T-helper 2 cell treated with Interferon-gamma antibody and Interleukin-4, amounts not matched to agents 5 μg/mL and 100 μg/mL, for 36 hours (primary cell): ENCODE results near the gene ACOT7.

Experiments
- DNase-seq: peaks from one replicate; pipeline ENCODE4 v3.0.0; 2021; ENCODE audit warnings: low spot score
- H3K27ac Mint-ChIP-seq: one replicate; pipeline ENCODE4 v1.8.0; 2021; ENCODE audit warnings: mild to moderate bottlenecking, mixed read lengths
- H3K27me3 Mint-ChIP-seq: one replicate; pipeline ENCODE4 v1.8.0; 2021; ENCODE audit warnings: low read depth, mixed read lengths
- H3K36me3 Mint-ChIP-seq: one replicate; pipeline ENCODE4 v1.8.0; 2021; ENCODE audit warnings: low read depth, mixed read lengths
- H3K4me1 Mint-ChIP-seq: one replicate; pipeline ENCODE4 v1.8.0; 2021; ENCODE audit warnings: low read depth, mixed read lengths
- H3K4me3 Mint-ChIP-seq: one replicate; pipeline ENCODE4 v1.8.0; 2022; ENCODE audit warnings: mild to moderate bottlenecking, moderate library complexity, mixed read lengths
- H3K9me3 Mint-ChIP-seq: one replicate; pipeline ENCODE4 v1.8.0; 2021; ENCODE audit warnings: mixed read lengths

The ACOT7 gene

GRCh38 chr1:6299557-6300165 lies 93.9 kb downstream of the ACOT7 start:
- H3K9me3 Mint-ChIP-seq = no peaks in the 10 kb centered on the region
- no peaks in the 10 kb centered on the region for H3K4me1 Mint-ChIP-seq
- DNase-seq = no peak
- H3K27me3 Mint-ChIP-seq = no peaks in the 10 kb centered on the region
- H3K4me3 Mint-ChIP-seq = no peak overlapping the region
- peaks cover 1% of the 10 kb centered on the region for H3K36me3 Mint-ChIP-seq
- H3K27ac Mint-ChIP-seq = no peak overlapping the region

DNA sequence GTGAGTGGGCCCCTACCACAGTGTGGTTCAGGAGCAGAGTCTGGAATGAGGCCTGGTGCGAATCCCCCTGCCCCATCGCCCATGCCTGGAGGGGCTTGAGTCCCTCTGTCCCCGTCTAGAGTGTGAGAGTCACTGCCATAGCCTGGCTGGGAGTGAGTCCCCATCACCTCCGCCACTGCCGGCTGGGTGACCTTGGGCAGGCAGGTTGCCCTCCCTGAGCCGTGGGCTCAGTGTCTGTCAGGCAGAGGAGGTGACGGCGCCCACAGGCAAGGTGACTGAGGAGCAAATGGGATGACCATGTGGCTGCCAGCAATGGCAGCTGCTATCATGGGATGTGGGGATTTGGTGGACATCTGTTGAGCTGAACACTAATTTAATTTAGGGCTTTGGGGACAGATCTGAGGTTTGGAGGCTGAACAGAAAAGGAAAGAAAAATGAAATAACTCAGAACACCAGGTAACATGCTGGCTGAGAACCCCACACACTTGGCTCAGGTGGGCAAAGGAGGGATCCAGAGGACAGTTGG lies 94.6 kb downstream of the ACOT7 start:
- Mint-ChIP-seq H3K9me3 (no peaks in the 10 kb centered on the region), H3K4me3 (no peak overlapping the region), H3K27ac (no peak overlapping the region), H3K36me3 (peaks cover 5% of the 10 kb centered on the region), H3K27me3 (no peaks in the 10 kb centered on the region), H3K4me1 (no peaks in the 10 kb centered on the region)
- DNase-seq = no peak

DNA sequence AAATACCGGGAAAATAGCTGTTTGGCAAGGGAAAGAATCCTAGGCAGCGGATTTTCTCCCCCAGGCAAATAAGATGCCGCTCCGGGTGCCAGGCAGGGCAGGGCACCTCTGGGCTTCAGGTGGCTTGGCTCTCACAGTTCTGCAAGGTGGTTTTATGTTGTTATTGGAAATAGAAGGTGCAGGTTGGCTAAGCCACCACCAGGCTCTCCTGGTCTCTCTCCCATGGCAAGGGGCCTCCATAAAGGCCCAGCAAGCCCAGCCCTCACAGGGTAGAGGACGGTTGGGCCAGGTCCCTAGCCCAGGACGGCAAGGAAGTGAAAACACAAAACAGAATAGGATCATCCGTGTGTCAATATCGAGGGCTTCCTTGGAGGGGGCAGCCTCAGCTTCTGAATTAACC lies 95.0 kb downstream of the ACOT7 start:
- DNase-seq = no peak
- no peak overlapping the region for H3K4me3 Mint-ChIP-seq
- peaks cover 7% of the 10 kb centered on the region for H3K36me3 Mint-ChIP-seq
- no peaks in the 10 kb centered on the region for H3K4me1 Mint-ChIP-seq
- H3K9me3 Mint-ChIP-seq = no peaks in the 10 kb centered on the region
- H3K27ac Mint-ChIP-seq = no peak overlapping the region
- no peaks in the 10 kb centered on the region for H3K27me3 Mint-ChIP-seq

GRCh38 chr1:6295910-6296309 lies 97.7 kb downstream of the ACOT7 start:
- Mint-ChIP-seq H3K4me3 (no peak overlapping the region), H3K4me1 (no peaks in the 10 kb centered on the region), H3K36me3 (peaks cover 11% of the 10 kb centered on the region), H3K27me3 (no peaks in the 10 kb centered on the region), H3K27ac (no peak overlapping the region), H3K9me3 (no peaks in the 10 kb centered on the region)
- DNase-seq = no peak

DNA sequence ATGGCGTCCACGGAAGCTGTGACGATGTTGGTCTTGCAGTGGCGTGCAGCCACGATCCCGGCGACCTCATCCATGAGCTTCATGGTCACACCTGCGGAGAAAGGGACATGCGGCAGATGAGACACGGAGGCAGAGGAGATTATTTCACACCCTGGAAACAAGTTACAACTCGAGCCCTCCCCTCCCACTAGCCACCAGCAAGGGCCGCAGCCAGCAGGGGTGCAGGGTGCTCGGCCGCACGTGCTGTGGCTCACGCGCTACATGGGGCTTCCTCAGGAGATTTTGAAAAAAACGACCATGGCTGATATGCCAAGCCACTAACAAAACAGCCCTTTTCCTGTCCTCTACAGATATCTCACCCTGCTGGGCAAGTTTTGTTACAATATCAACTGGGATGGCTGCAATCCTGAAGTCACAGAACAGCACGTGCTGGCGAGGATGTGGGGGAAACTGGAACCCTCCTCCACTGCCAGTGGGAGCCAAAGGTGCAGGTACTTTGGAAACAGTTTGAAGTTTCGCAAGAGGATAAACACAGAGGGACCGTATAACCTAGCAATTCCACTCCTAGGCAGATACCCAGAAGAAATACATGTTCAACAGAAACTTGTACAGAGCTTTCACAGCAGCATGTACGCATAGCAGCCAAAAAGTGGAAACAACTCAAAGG lies 98.5 kb downstream of the ACOT7 start:
- no peak for DNase-seq
- Mint-ChIP-seq H3K9me3 (no peaks in the 10 kb centered on the region), H3K27ac (no peak overlapping the region), H3K4me1 (no peaks in the 10 kb centered on the region), H3K4me3 (no peak overlapping the region), H3K27me3 (no peaks in the 10 kb centered on the region), H3K36me3 (peaks cover 11% of the 10 kb centered on the region)

GRCh38 chr1:6294080-6294889 lies 99.3 kb downstream of the ACOT7 start:
- H3K27ac Mint-ChIP-seq = no peak overlapping the region
- no peaks in the 10 kb centered on the region for H3K9me3 Mint-ChIP-seq
- DNase-seq = no peak
- no peaks in the 10 kb centered on the region for H3K27me3 Mint-ChIP-seq
- peaks cover 11% of the 10 kb centered on the region for H3K36me3 Mint-ChIP-seq
- no peaks in the 10 kb centered on the region for H3K4me1 Mint-ChIP-seq
- no peak overlapping the region for H3K4me3 Mint-ChIP-seq

- no peak overlapping the region for H3K4me3 Mint-ChIP-seq
- H3K4me1 Mint-ChIP-seq = no peaks in the 10 kb centered on the region
- peaks cover 11% of the 10 kb centered on the region for H3K36me3 Mint-ChIP-seq
- no peaks in the 10 kb centered on the region for H3K9me3 Mint-ChIP-seq
- no peaks in the 10 kb centered on the region for H3K27me3 Mint-ChIP-seq
- DNase-seq = no peak
- no peak overlapping the region for H3K27ac Mint-ChIP-seq
These were observed 101.5 kb downstream of the ACOT7 start for GRCh38 chr1:6292102-6292501.

GRCh38 chr1:6288665-6289064 lies 104.9 kb downstream of the ACOT7 start:
- no peak overlapping the region for H3K27ac Mint-ChIP-seq
- no peaks in the 10 kb centered on the region for H3K9me3 Mint-ChIP-seq
- no peak for DNase-seq
- H3K4me1 Mint-ChIP-seq = no peaks in the 10 kb centered on the region
- H3K27me3 Mint-ChIP-seq = no peaks in the 10 kb centered on the region
- peaks cover 5% of the 10 kb centered on the region for H3K36me3 Mint-ChIP-seq
- no peak overlapping the region for H3K4me3 Mint-ChIP-seq

DNA sequence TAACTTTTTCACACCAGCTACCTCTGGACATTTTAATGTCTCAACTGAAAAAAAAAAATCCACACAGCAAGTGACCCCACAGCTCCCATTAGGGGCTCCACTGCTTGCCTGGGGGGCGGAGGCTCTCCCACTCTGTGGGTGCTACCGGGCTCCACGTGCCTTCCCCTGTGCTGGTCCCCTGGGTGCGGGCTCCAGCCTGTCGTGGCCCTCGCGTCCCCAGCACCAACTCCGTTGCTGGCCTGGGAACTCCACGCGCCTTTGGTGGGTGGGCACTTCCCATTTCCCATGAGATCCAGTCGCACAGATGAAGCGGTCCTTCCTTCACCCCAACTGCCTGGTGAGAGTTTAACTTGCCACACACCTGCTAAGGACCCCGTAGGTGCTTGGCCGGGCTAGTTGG lies 105.5 kb downstream of the ACOT7 start:
- DNase-seq = no peak
- H3K9me3 Mint-ChIP-seq = no peaks in the 10 kb centered on the region
- H3K27me3 Mint-ChIP-seq = no peaks in the 10 kb centered on the region
- no peak overlapping the region for H3K4me3 Mint-ChIP-seq
- no peaks in the 10 kb centered on the region for H3K4me1 Mint-ChIP-seq
- no peak overlapping the region for H3K27ac Mint-ChIP-seq
- no peaks in the 10 kb centered on the region for H3K36me3 Mint-ChIP-seq

- H3K4me3 Mint-ChIP-seq = no peak overlapping the region
- no peaks in the 10 kb centered on the region for H3K27me3 Mint-ChIP-seq
- no peaks in the 10 kb centered on the region for H3K36me3 Mint-ChIP-seq
- no peak overlapping the region for H3K27ac Mint-ChIP-seq
- DNase-seq = no peak
- no peaks in the 10 kb centered on the region for H3K9me3 Mint-ChIP-seq
- H3K4me1 Mint-ChIP-seq = no peaks in the 10 kb centered on the region
These were observed 106.1 kb downstream of the ACOT7 start for GRCh38 chr1:6287431-6287886.

- no peak overlapping the region for H3K27ac Mint-ChIP-seq
- no peaks in the 10 kb centered on the region for H3K27me3 Mint-ChIP-seq
- H3K36me3 Mint-ChIP-seq = no peaks in the 10 kb centered on the region
- H3K4me3 Mint-ChIP-seq = no peak overlapping the region
- H3K4me1 Mint-ChIP-seq = no peaks in the 10 kb centered on the region
- no peaks in the 10 kb centered on the region for H3K9me3 Mint-ChIP-seq
- DNase-seq = no peak
These were observed 106.5 kb downstream of the ACOT7 start for GRCh38 chr1:6287029-6287428.

GRCh38 chr1:6286266-6286665 lies 107.3 kb downstream of the ACOT7 start:
- no peaks in the 10 kb centered on the region for H3K27me3 Mint-ChIP-seq
- DNase-seq = no peak
- H3K9me3 Mint-ChIP-seq = no peaks in the 10 kb centered on the region
- H3K4me3 Mint-ChIP-seq = no peak overlapping the region
- H3K27ac Mint-ChIP-seq = no peak overlapping the region
- H3K36me3 Mint-ChIP-seq = no peaks in the 10 kb centered on the region
- H3K4me1 Mint-ChIP-seq = no peaks in the 10 kb centered on the region

DNA sequence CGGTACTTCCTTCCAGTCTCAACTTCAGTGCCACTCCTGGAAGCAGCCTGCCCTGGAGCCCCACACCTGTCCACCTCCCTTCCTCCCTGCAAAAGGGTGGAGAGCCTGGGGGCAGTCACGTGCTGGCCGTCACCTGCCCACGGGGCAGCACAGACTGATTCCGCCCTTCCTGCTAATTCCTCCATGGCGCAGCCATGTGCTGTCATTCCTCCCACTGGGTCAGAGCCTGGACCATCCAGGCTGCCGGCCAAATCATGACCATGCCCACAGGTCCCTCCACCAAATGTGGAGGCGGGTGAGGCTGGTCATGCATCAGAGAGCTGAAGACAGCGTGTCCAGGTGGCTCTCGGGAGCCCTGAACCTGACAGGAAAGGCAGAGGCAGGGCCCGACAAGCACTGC lies 108.2 kb downstream of the ACOT7 start:
- DNase-seq = no peak
- H3K27ac Mint-ChIP-seq = no peak overlapping the region
- H3K9me3 Mint-ChIP-seq = no peaks in the 10 kb centered on the region
- H3K36me3 Mint-ChIP-seq = no peaks in the 10 kb centered on the region
- H3K27me3 Mint-ChIP-seq = no peaks in the 10 kb centered on the region
- no peaks in the 10 kb centered on the region for H3K4me1 Mint-ChIP-seq
- H3K4me3 Mint-ChIP-seq = no peak overlapping the region

DNA sequence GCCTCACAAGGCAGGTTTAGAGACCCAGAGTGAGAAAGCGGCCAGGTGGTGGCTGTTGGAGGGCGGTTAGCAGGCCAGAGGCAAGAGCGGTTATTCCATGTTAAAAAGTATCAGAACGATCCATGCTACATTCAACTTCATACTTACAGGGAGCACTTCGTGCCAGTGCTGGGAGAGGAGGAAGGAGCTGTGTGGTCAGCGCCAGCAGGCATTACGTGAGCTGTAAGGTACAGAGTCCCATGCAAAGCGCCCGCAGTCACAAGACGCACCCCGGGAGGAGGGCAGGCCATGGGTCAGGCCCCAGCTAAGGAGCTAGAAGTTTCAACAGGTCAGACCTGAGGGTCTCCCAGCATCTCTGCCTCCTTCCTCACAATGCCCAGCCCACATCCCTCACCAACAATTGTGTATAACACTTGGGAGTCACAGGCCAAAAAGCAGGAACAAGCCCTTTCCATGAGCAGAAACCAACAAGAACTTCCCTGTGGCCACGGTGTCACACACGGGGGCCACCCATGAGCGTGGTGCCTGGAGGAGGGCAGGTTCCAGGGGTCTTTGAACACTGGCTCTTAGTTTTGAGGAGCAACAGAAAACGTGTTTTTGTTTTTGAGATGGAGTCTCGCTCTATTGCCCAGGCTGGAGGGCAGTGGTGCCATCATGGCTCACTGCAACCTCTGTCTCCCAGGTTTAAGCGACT lies 110.8 kb downstream of the ACOT7 start:
- Mint-ChIP-seq H3K4me3 (no peak overlapping the region), H3K27me3 (no peaks in the 10 kb centered on the region), H3K36me3 (no peaks in the 10 kb centered on the region), H3K27ac (no peak overlapping the region), H3K4me1 (no peaks in the 10 kb centered on the region), H3K9me3 (no peaks in the 10 kb centered on the region)
- DNase-seq = no peak
